Endothelial cell of umbilical vein (primary cell): ENCODE results near the gene CD55. TPM values are rescaled to one million over a fixed set of nuclear protein-coding genes. Genes with fewer than 3 reads are reported as not detected.

Experiments
- BruUV-seq: library from RNA; stranded (reverse); fragments of 400-500 nt; replicated peaks from 2 replicates; lab custom pipeline; 2021; lab: Mats Ljungman, UMichigan
- CTCF ChIA-PET: fragments of 300-600, 350-600 bp; sonication (Branson Sonifier 250); formaldehyde crosslinking; loops from one replicate; lab custom pipeline; 2021; ENCODE audit warnings: antibody characterized with exemption, inconsistent platforms; lab: Charles Lee
- POLR2A ChIA-PET: fragments of 300-600, 350-600 bp; sonication (Branson Sonifier 250); formaldehyde crosslinking; loops from one replicate; lab custom pipeline; 2021; ENCODE audit warnings: antibody characterized with exemption, inconsistent platforms; lab: Charles Lee
- DNase-seq: peaks from one replicate; pipeline ENCODE4 v3.0.0-alpha.2; 2011; ENCODE audit warnings: low read depth, low spot score
- FAIRE-seq: peaks from 2 replicates; lab custom pipeline; 2011; peaks lifted over from hg19 to GRCh38; lab: Jason Lieb, UNC
- H2AFZ ChIP-seq: 2 replicates; pipeline ENCODE4 v1.6.0; 2012; ENCODE audit warnings: low read depth, low read length, control low read depth, inconsistent platforms
- H3K27ac ChIP-seq: 2 replicates; pipeline ENCODE4 v1.5.1; 2011; ENCODE audit warnings: low read depth, mild to moderate bottlenecking, control low read depth, low read length, moderate library complexity; ENCODE audit not compliant: insufficient read depth
- H3K27me3 ChIP-seq, 2 experiments: 2 replicates each; pipeline versions ENCODE4 v1.6.0 to v1.6.1; 2011; ENCODE audit warnings: low read length in 2 of 2, mixed read lengths in 1 of 2; ENCODE audit not compliant: control insufficient read depth in 2 of 2, insufficient read depth in 2 of 2
- H3K36me3 ChIP-seq, 2 experiments: 2 replicates in 1 of 2; 3 replicates in 1 of 2; pipeline ENCODE4 v1.5.1; 2011; ENCODE audit warnings: low read length in 2 of 2, mild to moderate bottlenecking in 1 of 2, moderate library complexity in 1 of 2; ENCODE audit not compliant: control insufficient read depth in 2 of 2, insufficient read depth in 2 of 2; ENCODE audit errors: extremely low read depth in 1 of 2
- H3K4me1 ChIP-seq: 3 replicates; pipeline ENCODE4 v1.5.1; 2011; ENCODE audit warnings: mild to moderate bottlenecking, low read length; ENCODE audit not compliant: control insufficient read depth, insufficient read depth; ENCODE audit errors: extremely low read depth
- H3K4me2 ChIP-seq: 2 replicates; pipeline ENCODE4 v1.6.1; 2011; ENCODE audit warnings: low read length, control low read depth, mixed read lengths; ENCODE audit not compliant: insufficient read depth
- H3K4me3 ChIP-seq, 3 experiments: fragments of 200-600 bp in 1 of 3; sonication (generic), shearing (Covaris generic) in 1 of 3; replicated peaks in 1 of 3; 2 replicates each; pipeline ENCODE4 v1.5.1; 2011 to 2016; ENCODE audit warnings: control low read depth in 3 of 3, low read length in 3 of 3, mild to moderate bottlenecking in 2 of 3, inconsistent platforms in 1 of 3, low read depth in 1 of 3, moderate library complexity in 1 of 3; ENCODE audit not compliant: insufficient read depth in 1 of 3
- H3K79me2 ChIP-seq: 2 replicates; pipeline ENCODE4 v1.6.0; 2012; ENCODE audit warnings: low read length, inconsistent platforms; ENCODE audit not compliant: control insufficient read depth, insufficient read depth
- H3K9ac ChIP-seq: replicated peaks from 2 replicates; pipeline ENCODE3; 2011; ENCODE audit warnings: low read length, control low read depth; ENCODE audit not compliant: insufficient read depth; ENCODE audit errors: extremely low read depth
- H3K9me1 ChIP-seq: replicated peaks from 3 replicates; pipeline ENCODE4 v1.6.0; 2011; ENCODE audit warnings: mild to moderate bottlenecking, low read length; ENCODE audit not compliant: control insufficient read depth, insufficient read depth; ENCODE audit errors: extremely low read depth
- H3K9me3 ChIP-seq: replicated peaks from 2 replicates; pipeline ENCODE4 v1.5.1; 2012; ENCODE audit warnings: low read length, inconsistent platforms; ENCODE audit not compliant: control insufficient read depth, insufficient read depth
- H4K20me1 ChIP-seq: replicated peaks from 2 replicates; pipeline ENCODE3; 2011; ENCODE audit warnings: mild to moderate bottlenecking, low read length; ENCODE audit not compliant: control insufficient read depth, insufficient read depth; ENCODE audit errors: extremely low read depth
- EZH2 ChIP-seq: IDR thresholded peaks from 2 replicates; pipeline ENCODE4 v1.6.1; 2012; ENCODE audit warnings: borderline replicate concordance, low read depth, mild to moderate bottlenecking, moderate library complexity, low read length, inconsistent platforms; ENCODE audit not compliant: severe bottlenecking
- FOS ChIP-seq: IDR thresholded peaks from 2 replicates; pipeline ENCODE4 v1.6.1; 2011; ENCODE audit warnings: mild to moderate bottlenecking, low read length, moderate library complexity, borderline replicate concordance; ENCODE audit not compliant: insufficient read depth
- JUN ChIP-seq: IDR thresholded peaks from 2 replicates; pipeline ENCODE4 v1.6.1; 2011; ENCODE audit warnings: borderline replicate concordance, low read depth; ENCODE audit not compliant: insufficient read length, insufficient read depth
- MYC ChIP-seq: IDR thresholded peaks from one replicate; pipeline ENCODE4 v1.6.1; 2011; ENCODE audit warnings: mild to moderate bottlenecking, low read depth, low read length
- POLR2A ChIP-seq: IDR thresholded peaks from 2 replicates; pipeline ENCODE4 v1.6.1; 2012; ENCODE audit warnings: low read depth, mild to moderate bottlenecking, control low read depth, low read length
- POLR2AphosphoS5 ChIP-seq: IDR thresholded peaks from 2 replicates; pipeline ENCODE4 v1.6.1; 2012; ENCODE audit warnings: low read depth, mild to moderate bottlenecking, control low read depth, low read length, moderate library complexity; ENCODE audit not compliant: insufficient read depth
- dilution Hi-C: fragments of 300-500 bp; cut with MboI; formaldehyde crosslinking; loops from one replicate; pipeline ENCODE4 v1.15.0; 2019; ENCODE audit warnings: low sequenced_read_pairs; ENCODE audit not compliant: extremely low pct_ligation_motif_present
- intact Hi-C: fragments of 100-400 bp; cut with micrococcal nuclease; formaldehyde crosslinking; loops from one replicate; pipeline ENCODE4 v1.10.0; 2022
- polyA plus RNA-seq, 4 experiments: library from polyadenylated mRNA; depleted of rRNA in 3 of 4; stranded (reverse) in 3 of 4; unstranded in 1 of 4; fragments of >200 nt; gene quantifications; 2 replicates each; pipeline versions ENCODE4 v1.2.1 to v1.2.3, GENCODE V29; 2011 to 2012; ENCODE audit warnings: missing spikeins in 1 of 4
- total RNA-seq: library from RNA; stranded (reverse); gene quantifications from 2 replicates; pipeline ENCODE4 v1.2.3, GENCODE V29; 2021
- TF ChIP-seq, protein P1 (sequence below): IDR thresholded peaks from 2 replicates; pipeline ENCODE4 v1.6.1; 2011; ENCODE audit not compliant: insufficient read depth, insufficient read length

The CD55 gene
- total and polyA plus RNA-seq, 2 donors (not counting 3 experiments of a cell fraction or from before 2014, with no cell fraction given): 111 to 179 TPM

DNA sequence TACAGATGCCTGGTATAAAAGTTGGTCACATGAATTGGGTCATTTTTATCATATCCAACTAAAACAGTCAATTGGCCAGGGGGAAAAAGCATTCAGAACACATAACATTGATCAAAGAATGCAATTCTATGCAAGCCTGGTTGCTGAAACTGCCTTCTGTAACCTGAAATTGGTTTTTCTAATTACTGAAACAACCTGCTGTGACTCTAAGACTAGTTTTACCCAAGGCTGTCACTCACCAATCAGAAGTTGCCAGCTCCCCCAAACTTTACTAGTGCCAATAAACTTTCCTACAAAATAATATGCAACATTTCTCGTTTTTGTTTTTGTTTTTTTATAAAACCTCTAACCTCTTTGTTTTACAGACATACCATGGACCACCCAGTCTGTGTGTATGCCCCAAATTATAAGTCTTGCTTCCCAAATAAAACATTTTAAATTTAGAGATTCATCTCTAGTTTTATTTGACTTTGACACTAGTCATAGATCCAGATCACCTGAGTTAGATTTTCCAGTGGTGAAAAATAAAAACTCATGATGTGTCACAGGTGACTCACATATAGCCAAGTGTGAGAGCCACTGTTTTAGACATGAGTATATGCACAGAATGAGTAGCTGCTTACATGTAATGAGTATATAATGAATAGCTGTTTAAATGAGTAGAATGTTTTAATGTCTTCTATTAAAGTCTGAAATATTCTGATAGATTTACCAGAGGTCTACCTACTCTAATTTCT lies 68.4 kb downstream of the CD55 start:
- ChIA-PET POLR2A (no interaction called here), CTCF (no interaction called here)
- no peak overlapping the region for H3K9ac ChIP-seq
- intact Hi-C loops: loop anchor here (2.0 kb wide), 1 partner anchor 107 kb away; no protein-coding TSS in a partner anchor
- no peak overlapping the region for H2AFZ ChIP-seq
- TF ChIP-seq FOS (peak; percentile 81), JUN (peak; percentile 75), POLR2AphosphoS5 (no peak), MYC (no peak), EZH2 (no peak), POLR2A (no peak)
- TF ChIP-seq, protein P1, sequence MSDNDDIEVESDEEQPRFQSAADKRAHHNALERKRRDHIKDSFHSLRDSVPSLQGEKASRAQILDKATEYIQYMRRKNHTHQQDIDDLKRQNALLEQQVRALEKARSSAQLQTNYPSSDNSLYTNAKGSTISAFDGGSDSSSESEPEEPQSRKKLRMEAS: no peak
- no TSS peak for BruUV-seq
- peak overlapping the region; percentile 39 for H3K27ac ChIP-seq
- no peak overlapping the region for H3K4me2 ChIP-seq
- no peaks in the 10 kb centered on the region for H3K36me3 ChIP-seq
- FAIRE-seq (peak; percentile 4), DNase-seq (peak; percentile 63)
- H3K27me3 ChIP-seq: no peaks in the 10 kb centered on the region
- no peaks in the 10 kb centered on the region for H3K79me2 ChIP-seq
- no peak overlapping the region for H3K4me3 ChIP-seq
- dilution Hi-C loops: no loop called here
- H3K9me1 ChIP-seq: no peaks in the 10 kb centered on the region
- no peaks in the 10 kb centered on the region for H4K20me1 ChIP-seq
- H3K4me1 ChIP-seq: peaks cover 21% of the 10 kb centered on the region
- no peaks in the 10 kb centered on the region for H3K9me3 ChIP-seq
